Esophagus muscularis mucosa (tissue), 4 donors: ENCODE results near the gene TSEN2.

Source experiments
- CTCF ChIP-seq, 3 experiments: fragments of 200-600 bp in 2 of 3; fragments of 450-650 bp in 1 of 3; sonication (generic) in 2 of 3; IDR thresholded peaks; one replicate each; pipeline ENCODE4 v1.5.1; 2017 to 2019; ENCODE audit warnings: antibody characterized with exemption in 3 of 3, mild to moderate bottlenecking in 2 of 3, moderate library complexity in 1 of 3
- EP300 ChIP-seq: sonication (generic); formaldehyde crosslinking; IDR thresholded peaks from one replicate; pipeline ENCODE4 v1.6.1; 2017; ENCODE audit warnings: antibody characterized with exemption
- POLR2AphosphoS5 ChIP-seq, 2 donors: sonication (generic); formaldehyde crosslinking; IDR thresholded peaks; one replicate each; pipeline ENCODE4 v1.6.1; 2017; ENCODE audit warnings: antibody characterized with exemption in 2 of 2

- TF ChIP-seq EP300 (no peak), CTCF (IDR thresholded peaks at IDR 0.05) (no peak), POLR2AphosphoS5 (IDR thresholded peaks at IDR 0.05) (no peak)
These were observed 6.0 kb upstream of the TSEN2 start for GRCh38 chr3:12478326-12478725.
